Measurements from ENCODE around the gene SLIRP.
"Not testable (repeated sequence)": the region's sequence is repeated elsewhere in the genome, so short reads cannot be mapped to it uniquely, and the experiment has no call there.

Gene SLIRP

GRCh38 chr14:77746064-77746702 is 38.3 kb downstream of the SLIRP start:
- no peak for TF ChIP-seq CTCF (IDR thresholded peaks at IDR 0.05)
- TF ChIP-seq ZFX (IDR thresholded peaks at IDR 0.05; ENCODE audit: borderline replicate concordance) = no peak
- peak overlapping the region; percentile 60 for H3K27ac ChIP-seq

GRCh38 chr14:77747425-77747824 is 39.5 kb downstream of the SLIRP start:
- not testable (repeated sequence) for H3K27ac ChIP-seq

- TF ChIP-seq ZFX (IDR thresholded peaks at IDR 0.05; ENCODE audit: borderline replicate concordance) (no peak), CTCF (IDR thresholded peaks at IDR 0.05) (no peak)
- H3K27ac ChIP-seq = no peak overlapping the region
Measured at GRCh38 chr14:77752266-77752665, 44.4 kb downstream of the SLIRP start.

- TF ChIP-seq CTCF (IDR thresholded peaks at IDR 0.05) (no peak), ZFX (IDR thresholded peaks at IDR 0.05; ENCODE audit: borderline replicate concordance) (no peak)
- H3K27ac ChIP-seq = no peak overlapping the region
Measured at GRCh38 chr14:77752799-77753516, 45.1 kb downstream of the SLIRP start.

- TF ChIP-seq CTCF (IDR thresholded peaks at IDR 0.05) = no peak
- TF ChIP-seq ZFX (IDR thresholded peaks at IDR 0.05; ENCODE audit: borderline replicate concordance) = no peak
- peak within 1 kb of the TSS; percentile 64 for H3K27ac ChIP-seq
Measured at GRCh38 chr14:77760381-77761204, 52.7 kb downstream of the SLIRP start, which contains the start of gene SNW1. SNW1 (minus strand) TSS chr14:77761156; CDS start chr14:77761127, 29 bp downstream.

GRCh38 chr14:77761205-77761931 is 53.5 kb downstream of the SLIRP start:
- TF ChIP-seq ZFX (IDR thresholded peaks at IDR 0.05; ENCODE audit: borderline replicate concordance) = no peak
- TF ChIP-seq CTCF (IDR thresholded peaks at IDR 0.05) = peak; percentile 34; the same call in 1 of the 2 replicates
- H3K27ac ChIP-seq = peak overlapping the region; percentile 64

GRCh38 chr14:77763316-77763715 is 55.4 kb downstream of the SLIRP start:
- TF ChIP-seq ZFX (IDR thresholded peaks at IDR 0.05; ENCODE audit: borderline replicate concordance) (no peak), CTCF (IDR thresholded peaks at IDR 0.05) (no peak)
- no peak overlapping the region for H3K27ac ChIP-seq
